ENCODE results near the gene INPP4B.
"Not testable (repeated sequence)": the region's sequence is repeated elsewhere in the genome, so short reads cannot be mapped to it uniquely, and the experiment has no call there.

The INPP4B gene

GRCh38 chr4:142083264-142083663 is 762.8 kb downstream of the INPP4B start:
- H3K4me3 ChIP-seq (ENCODE audit: low read length) = no peak overlapping the region
- no peak for DNase-seq (ENCODE audit: low read depth)
- TF ChIP-seq CTCF (conservative IDR thresholded peaks at IDR 0.05; ENCODE audit: low read length) = no peak

GRCh38 chr4:142081025-142081424 is 765.1 kb downstream of the INPP4B start:
- TF ChIP-seq CTCF (conservative IDR thresholded peaks at IDR 0.05; ENCODE audit: low read length) = no peak
- no peak overlapping the region for H3K4me3 ChIP-seq (ENCODE audit: low read length)
- DNase-seq (ENCODE audit: low read depth) = no peak

- DNase-seq (ENCODE audit: low read depth) = no peak
- H3K4me3 ChIP-seq (ENCODE audit: low read length) = no peak overlapping the region
- TF ChIP-seq CTCF (conservative IDR thresholded peaks at IDR 0.05; ENCODE audit: low read length) = no peak
Observed at GRCh38 chr4:142079959-142080358, 766.1 kb downstream of the INPP4B start.

- H3K4me3 ChIP-seq (ENCODE audit: low read length) = no peak overlapping the region
- TF ChIP-seq CTCF (conservative IDR thresholded peaks at IDR 0.05; ENCODE audit: low read length) = no peak
- no peak for DNase-seq (ENCODE audit: low read depth)
Observed at GRCh38 chr4:142077048-142077447, 769.1 kb downstream of the INPP4B start.

GRCh38 chr4:142068304-142068703 is 777.8 kb downstream of the INPP4B start:
- not testable (repeated sequence) for DNase-seq (ENCODE audit: low read depth); H3K4me3 ChIP-seq (ENCODE audit: low read length)

- not testable (repeated sequence) for DNase-seq (ENCODE audit: low read depth); H3K4me3 ChIP-seq (ENCODE audit: low read length)
Observed at GRCh38 chr4:142066562-142066961, 779.5 kb downstream of the INPP4B start.

GRCh38 chr4:142065086-142065647 is 780.9 kb downstream of the INPP4B start:
- H3K4me3 ChIP-seq (ENCODE audit: low read length) = no peak overlapping the region
- peak; percentile 26 for DNase-seq (ENCODE audit: low read depth)
- TF ChIP-seq CTCF (conservative IDR thresholded peaks at IDR 0.05; ENCODE audit: low read length) = no peak

- no peak overlapping the region for H3K4me3 ChIP-seq (ENCODE audit: low read length)
- DNase-seq (ENCODE audit: low read depth) = peak; percentile 39
- no peak for TF ChIP-seq CTCF (conservative IDR thresholded peaks at IDR 0.05; ENCODE audit: low read length)
Observed at GRCh38 chr4:142064181-142064580, 781.9 kb downstream of the INPP4B start.
